ENCODE measurements around the gene DNAH6.

Gene DNAH6

DNA sequence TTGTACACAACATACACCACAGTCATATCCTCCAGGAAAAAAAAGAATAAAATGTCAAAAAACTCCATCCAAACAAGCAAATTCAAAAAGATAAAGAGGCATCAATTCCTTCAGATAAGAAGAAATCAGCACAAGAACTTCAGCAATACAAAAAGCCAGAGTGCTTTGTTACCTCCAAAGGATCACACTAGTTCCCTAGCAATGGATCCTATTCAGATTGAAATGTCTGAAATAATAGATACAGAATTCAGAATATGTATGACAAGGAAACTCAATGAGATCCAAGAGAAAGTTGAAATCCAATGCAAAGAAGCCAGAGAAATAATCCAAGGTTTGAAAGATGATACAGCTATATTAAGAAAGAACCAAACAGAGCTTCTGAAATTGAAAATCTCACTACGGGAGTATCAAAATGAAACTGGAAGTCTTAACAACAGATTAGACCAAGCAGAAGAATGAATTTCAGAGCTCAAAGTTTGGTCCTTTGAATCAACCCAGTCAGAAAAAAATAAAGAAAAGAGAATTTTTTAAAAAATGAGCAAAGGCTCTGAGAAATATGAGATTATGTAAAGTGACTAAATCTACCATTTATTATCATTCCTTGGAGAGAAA, 284.0 kb downstream of the DNAH6 start:
- H2AFZ ChIP-seq: no peak overlapping the region
- H3K36me3 ChIP-seq (ENCODE audit: control insufficient read depth, insufficient read depth, low read length): no peaks in the 10 kb centered on the region

DNA sequence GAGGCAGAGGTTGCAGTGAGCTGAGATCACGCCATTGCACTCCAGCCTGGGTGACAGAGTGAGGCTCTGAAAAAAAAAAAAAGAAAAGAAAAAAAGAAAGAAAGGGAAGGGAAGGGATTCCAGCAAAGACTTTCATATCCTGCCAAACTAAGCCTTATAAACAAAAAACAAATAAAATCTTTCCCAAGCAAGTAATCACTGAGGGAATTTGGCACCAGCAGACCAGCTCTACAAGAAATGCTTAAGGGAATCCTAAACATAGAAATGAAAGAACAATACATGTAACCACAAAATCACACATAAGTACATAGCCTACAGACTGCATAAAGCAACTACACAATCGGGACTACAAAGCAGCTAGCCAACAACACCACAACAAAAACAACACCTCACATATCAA, 285.5 kb downstream of the DNAH6 start:
- Histone ChIP-seq H3K4me1 (peaks cover 2% of the 10 kb centered on the region), H3K4me3 (ENCODE audit: low read depth, low read length) (no peak overlapping the region), H3K27me3 (ENCODE audit: control insufficient read depth, insufficient read depth, low read length) (no peaks in the 10 kb centered on the region), H3K9ac (no peak overlapping the region), H3K27ac (no peak overlapping the region), H3K4me2 (ENCODE audit: low read length) (no peak overlapping the region), H3K36me3 (ENCODE audit: control insufficient read depth, insufficient read depth, low read length) (no peaks in the 10 kb centered on the region), H3K79me2 (no peaks in the 10 kb centered on the region), H3K9me3 (ENCODE audit: control insufficient read depth, low read length) (no peaks in the 10 kb centered on the region), H2AFZ (no peak overlapping the region)
- TF ChIP-seq, protein P1, sequence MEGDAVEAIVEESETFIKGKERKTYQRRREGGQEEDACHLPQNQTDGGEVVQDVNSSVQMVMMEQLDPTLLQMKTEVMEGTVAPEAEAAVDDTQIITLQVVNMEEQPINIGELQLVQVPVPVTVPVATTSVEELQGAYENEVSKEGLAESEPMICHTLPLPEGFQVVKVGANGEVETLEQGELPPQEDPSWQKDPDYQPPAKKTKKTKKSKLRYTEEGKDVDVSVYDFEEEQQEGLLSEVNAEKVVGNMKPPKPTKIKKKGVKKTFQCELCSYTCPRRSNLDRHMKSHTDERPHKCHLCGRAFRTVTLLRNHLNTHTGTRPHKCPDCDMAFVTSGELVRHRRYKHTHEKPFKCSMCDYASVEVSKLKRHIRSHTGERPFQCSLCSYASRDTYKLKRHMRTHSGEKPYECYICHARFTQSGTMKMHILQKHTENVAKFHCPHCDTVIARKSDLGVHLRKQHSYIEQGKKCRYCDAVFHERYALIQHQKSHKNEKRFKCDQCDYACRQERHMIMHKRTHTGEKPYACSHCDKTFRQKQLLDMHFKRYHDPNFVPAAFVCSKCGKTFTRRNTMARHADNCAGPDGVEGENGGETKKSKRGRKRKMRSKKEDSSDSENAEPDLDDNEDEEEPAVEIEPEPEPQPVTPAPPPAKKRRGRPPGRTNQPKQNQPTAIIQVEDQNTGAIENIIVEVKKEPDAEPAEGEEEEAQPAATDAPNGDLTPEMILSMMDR (IDR thresholded peaks at IDR 0.05): no peak

More for the DNA sequence above, 284.0 kb downstream of the DNAH6 start:
- TF ChIP-seq, protein P1 (IDR thresholded peaks at IDR 0.05): no peak
- H3K9me3 ChIP-seq (ENCODE audit: control insufficient read depth, low read length): no peaks in the 10 kb centered on the region
- no peak overlapping the region for H3K4me3 ChIP-seq (ENCODE audit: low read depth, low read length)
- no peaks in the 10 kb centered on the region for H3K4me1 ChIP-seq
- H3K4me2 ChIP-seq (ENCODE audit: low read length): no peak overlapping the region
- no peaks in the 10 kb centered on the region for H3K27me3 ChIP-seq (ENCODE audit: control insufficient read depth, insufficient read depth, low read length)
- H3K9ac ChIP-seq: no peak overlapping the region
- no peaks in the 10 kb centered on the region for H3K79me2 ChIP-seq
- H3K27ac ChIP-seq: no peak overlapping the region

- H3K4me3 ChIP-seq (ENCODE audit: low read depth, low read length): no peak overlapping the region
- no peak overlapping the region for H3K4me2 ChIP-seq (ENCODE audit: low read length)
- no peak overlapping the region for H2AFZ ChIP-seq
- no peaks in the 10 kb centered on the region for H3K27me3 ChIP-seq (ENCODE audit: control insufficient read depth, insufficient read depth, low read length)
- H3K79me2 ChIP-seq: no peaks in the 10 kb centered on the region
- H3K36me3 ChIP-seq (ENCODE audit: control insufficient read depth, insufficient read depth, low read length): no peaks in the 10 kb centered on the region
- H3K9ac ChIP-seq: no peak overlapping the region
- no peak overlapping the region for H3K27ac ChIP-seq
- TF ChIP-seq, protein P1 (IDR thresholded peaks at IDR 0.05): no peak
- no peaks in the 10 kb centered on the region for H3K9me3 ChIP-seq (ENCODE audit: control insufficient read depth, low read length)
- H3K4me1 ChIP-seq: peaks cover 8% of the 10 kb centered on the region
Observed at GRCh38 chr2:84805250-84805958, 289.1 kb downstream of the DNAH6 start.

DNA sequence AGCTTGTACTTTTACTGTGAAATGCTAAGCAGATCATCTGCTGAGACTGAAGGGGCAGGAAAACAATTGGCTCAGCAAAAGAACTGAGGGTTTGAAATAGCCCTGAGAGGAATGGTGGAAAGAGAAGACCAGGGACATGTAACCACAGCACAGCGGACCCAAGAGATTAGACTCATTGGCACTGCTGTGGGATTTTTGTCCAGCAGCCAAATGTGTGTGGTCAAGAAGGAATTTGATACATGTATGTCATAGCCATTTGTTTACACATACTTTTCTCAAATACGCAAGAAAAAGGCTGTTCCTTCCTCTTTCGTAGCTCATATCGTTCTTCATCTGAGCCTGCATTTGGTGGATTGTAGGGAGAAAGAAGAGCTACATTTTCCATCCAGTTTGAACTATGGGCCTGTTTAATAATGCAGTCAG, 290.8 kb downstream of the DNAH6 start:
- Histone ChIP-seq H3K36me3 (ENCODE audit: control insufficient read depth, insufficient read depth, low read length) (no peaks in the 10 kb centered on the region), H3K79me2 (no peaks in the 10 kb centered on the region), H3K4me1 (peaks cover 8% of the 10 kb centered on the region), H3K4me2 (ENCODE audit: low read length) (no peak overlapping the region), H3K9me3 (ENCODE audit: control insufficient read depth, low read length) (no peaks in the 10 kb centered on the region), H3K27ac (peak overlapping the region; percentile 25), H3K9ac (no peak overlapping the region), H2AFZ (peak overlapping the region; percentile 44), H3K27me3 (ENCODE audit: control insufficient read depth, insufficient read depth, low read length) (no peaks in the 10 kb centered on the region), H3K4me3 (ENCODE audit: low read depth, low read length) (no peak overlapping the region)
- TF ChIP-seq, protein P1 (IDR thresholded peaks at IDR 0.05): no peak

Measured in parathyroid adenoma (tissue), 2 donors.